Psoas muscle (tissue), 8 donors: ENCODE data around the gene STARD3. TPM values are rescaled to one million over a fixed set of nuclear protein-coding genes. Genes with fewer than 3 reads are reported as not detected.
A peak's percentile ranks its signal among the peaks of the same experiment; 100 is the strongest.

Experiments used
- ATAC-seq, 4 donors: fragments of 200-7000 bp; cut with Tn5 transposase; one replicate each; pipeline ENCODE4 v1.9.1; 2020; ENCODE audit warnings: moderate library complexity in 3 of 4, mild to moderate bottlenecking in 2 of 4
- DNase-seq, 2 donors: peaks; one replicate each; pipeline ENCODE4 v3.0.0-alpha.2; 2020
- H3K27ac ChIP-seq: fragments of 200-600 bp; one replicate; pipeline ENCODE4 v1.8.0; 2022
- H3K27me3 ChIP-seq, 3 donors: fragments of 200-600 bp in 1 of 3; one replicate each; pipeline versions ENCODE4 v1.6.1 to v1.8.0; 2013 to 2022; ENCODE audit warnings: low read length in 2 of 3, mild to moderate bottlenecking in 2 of 3, moderate library complexity in 1 of 3; ENCODE audit not compliant: insufficient read depth in 3 of 3
- H3K36me3 ChIP-seq, 2 donors: fragments of 200-600 bp in 1 of 2; one replicate each; pipeline versions ENCODE4 v1.6.1 to v1.8.0; 2013 to 2022; ENCODE audit warnings: low read depth in 1 of 2, mild to moderate bottlenecking in 1 of 2, moderate library complexity in 1 of 2; ENCODE audit not compliant: insufficient read depth in 1 of 2
- H3K4me1 ChIP-seq: fragments of 200-600 bp; one replicate; pipeline ENCODE4 v1.8.0; 2022
- H3K4me3 ChIP-seq: fragments of 200-600 bp; one replicate; pipeline ENCODE4 v1.8.0; 2022; ENCODE audit warnings: mild to moderate bottlenecking
- H3K9me3 ChIP-seq: fragments of 200-600 bp; one replicate; pipeline ENCODE4 v1.8.0; 2022
- CTCF ChIP-seq: fragments of 200-600 bp; IDR thresholded peaks from one replicate; pipeline ENCODE4 v1.8.0; 2022; ENCODE audit warnings: antibody characterized with exemption
- WGBS, 3 donors: extraction: QIAGEN DNeasy Blood & Tissue Kit; methylation state at CpG; one replicate each; pipeline versions ENCODE4 v1.1.6 to v1.1.7; 2013; 5-methylcytosine and 5-hydroxymethylcytosine counted together
- intact Hi-C, 2 donors: fragments of 100-400 bp; cut with DNase I; formaldehyde crosslinking; loops; one replicate each; pipeline versions ENCODE4 v1.11.0 to v1.14.2; 2022
- polyA plus RNA-seq, 3 donors: library from polyadenylated mRNA; stranded (reverse); fragments of 200-250 nt; gene quantifications; one replicate each; pipeline ENCODE4 v1.2.3, GENCODE V29; 2013
- total RNA-seq, 4 donors: library from RNA; stranded (reverse); fragmentation: NEBNext Ultra II Directional in 2 of 4; extraction: Animal tissue kit (Norgen Biotek cat#: 25700) in 2 of 4; gene quantifications; one replicate each; pipeline versions ENCODE4 v1.2.1 to v1.2.4, GENCODE V29; 2021 to 2023
- donor health status: healthy with polysubstance abuse.
- donor health status: DM: no; HTN: no; CAD: no; lungs with moderate emphysema.
- donor health status: Bipolar disorder and iron deficiency.
- donor health status: healthy.
- donor health status: DM: yes; HTN: yes; CAD: no.
- donor health status: DM: no; HTN: no; CAD: no.
- donor health status: DM: no; HTN: no; CAD: no.
- donor health status: DM: yes; HTN: yes; CAD: no.

The STARD3 gene
- total and polyA plus RNA-seq, 7 donors: 22.5 to 62.8 (median 32.6) TPM

DNA sequence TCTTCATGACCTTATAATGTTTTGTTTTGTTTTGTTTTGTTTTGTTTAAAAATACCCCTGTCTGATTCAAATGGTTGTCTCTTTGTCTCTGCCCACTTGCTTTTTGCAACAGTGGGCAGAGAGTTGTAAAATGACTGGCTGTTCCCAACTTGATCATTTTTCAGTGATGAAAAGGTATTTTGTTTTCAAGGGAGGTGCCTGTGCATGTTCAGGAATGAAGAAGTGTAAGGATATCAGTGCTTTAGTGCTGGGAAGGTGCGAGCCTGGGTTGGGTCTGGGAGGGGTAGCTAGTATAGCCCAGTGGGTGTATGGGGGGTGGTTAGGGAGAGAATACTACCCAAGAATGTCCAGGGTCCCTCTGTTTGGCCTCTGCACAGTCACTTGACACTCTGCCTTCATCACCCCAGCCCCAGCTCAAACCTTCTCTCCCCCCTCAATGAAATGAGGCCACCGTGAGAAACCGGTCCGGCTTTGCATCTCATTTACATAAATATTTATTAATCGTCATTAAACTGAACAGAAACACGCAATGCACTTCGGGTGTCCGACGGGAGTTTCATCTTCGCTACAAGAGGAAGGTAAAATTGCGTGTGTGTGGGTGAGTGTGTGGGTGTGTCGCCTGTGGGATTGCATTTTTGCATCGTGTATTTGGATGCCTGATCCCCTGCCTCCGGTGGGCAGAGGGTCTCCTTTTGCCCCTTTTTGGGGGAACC lies 33.5 kb upstream of the STARD3 start:
- DNase-seq (no peak), ATAC-seq (no peak)
- Histone ChIP-seq H3K4me3 (no peak overlapping the region), H3K4me1 (peaks cover 40% of the 10 kb centered on the region), H3K27ac (no peak overlapping the region), H3K36me3 (no peaks in the 10 kb centered on the region), H3K9me3 (no peaks in the 10 kb centered on the region), H3K27me3 (peaks cover 0 to 100% (median 69%) of the 10 kb centered on the region in 3 donors)
- TF ChIP-seq CTCF: no peak
- intact Hi-C loops: no loop called here
- 17 to 28% (median 23%) methylated on average over 14 of the region's 14 CpGs for WGBS, 3 donors

GRCh38 chr17:39604911-39605491 lies 31.9 kb upstream of the STARD3 start:
- Histone ChIP-seq H3K27me3 (peaks cover 0 to 98% (median 62%) of the 10 kb centered on the region in 3 donors), H3K36me3 (no peaks in the 10 kb centered on the region), H3K9me3 (no peaks in the 10 kb centered on the region), H3K4me3 (peak overlapping the region; percentile 43), H3K27ac (no peak overlapping the region), H3K4me1 (peaks cover 27% of the 10 kb centered on the region)
- DNase-seq (no peak), ATAC-seq (no peak)
- no peak for TF ChIP-seq CTCF
- intact Hi-C loops: no loop called here
- WGBS, 3 donors: 6 to 9% (median 7%) methylated on average over 28 to 31 of the region's 31 CpGs

DNA sequence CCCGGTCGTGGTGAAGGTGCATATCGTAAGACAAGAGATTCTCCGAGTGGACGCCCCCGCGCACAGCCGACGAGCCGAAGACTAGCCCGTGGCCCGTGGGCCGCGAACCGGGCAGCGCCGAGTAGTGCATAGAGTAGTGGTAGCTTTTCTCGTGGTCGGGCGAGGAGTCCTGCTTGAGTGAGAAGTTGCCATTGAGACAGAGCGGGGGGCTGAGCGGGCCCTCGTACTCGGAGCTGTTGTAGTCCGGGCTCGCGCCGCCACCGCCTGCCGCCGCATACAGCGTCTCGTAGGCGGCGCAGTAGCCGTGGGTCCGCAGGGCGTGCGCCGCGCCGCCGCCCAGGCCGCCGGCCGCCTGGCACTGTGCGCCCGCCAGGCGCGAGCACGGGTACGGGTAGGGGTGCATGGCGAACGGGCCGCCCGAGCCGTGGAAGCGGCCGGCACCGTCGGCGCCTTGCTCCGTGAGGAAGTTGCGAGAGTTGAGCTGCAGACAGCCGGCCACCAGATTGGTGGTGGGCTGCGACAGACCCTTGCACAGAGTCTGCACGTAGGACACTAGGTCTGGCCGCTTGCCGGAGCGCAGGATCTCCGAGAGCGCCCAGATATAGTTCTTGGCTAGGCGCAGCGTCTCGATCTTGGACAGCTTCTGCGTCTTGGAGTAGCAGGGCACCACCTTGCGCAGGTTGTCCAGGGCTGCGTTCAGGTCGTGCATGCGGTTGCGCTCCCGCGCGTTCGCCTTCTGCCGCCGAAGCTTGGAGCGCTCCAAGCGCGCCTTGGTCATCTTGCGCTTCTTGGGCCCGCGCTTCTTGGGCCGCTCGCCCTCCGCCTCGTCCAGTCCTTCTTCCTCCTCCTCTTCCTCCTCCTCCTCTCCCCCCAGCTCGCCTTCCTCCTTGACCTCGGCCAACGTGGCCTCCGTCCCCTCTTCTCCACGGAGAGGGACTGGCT lies 31.2 kb upstream of the STARD3 start:
- Histone ChIP-seq H3K27me3 (peaks cover 0 to 91% (median 55%) of the 10 kb centered on the region in 3 donors), H3K4me3 (peak overlapping the region; percentile 43), H3K36me3 (no peaks in the 10 kb centered on the region), H3K27ac (no peak overlapping the region), H3K4me1 (peaks cover 27% of the 10 kb centered on the region), H3K9me3 (no peaks in the 10 kb centered on the region)
- TF ChIP-seq CTCF: no peak
- DNase-seq (no peak), ATAC-seq (peak; percentile 41 to 57 (median 50))
- intact Hi-C loops: no loop called here
- WGBS, 3 donors: 1% methylated on average over 89 to 102 of the region's 102 CpGs

GRCh38 chr17:39606434-39607056 lies 30.4 kb upstream of the STARD3 start:
- 0 to 1% (median 1%) methylated on average over 30 to 66 of the region's 66 CpGs for WGBS, 3 donors

More at GRCh38 chr17:39606434-39607056, 30.4 kb upstream of the STARD3 start:
- Histone ChIP-seq H3K27me3 (peaks cover 0 to 83% (median 51%) of the 10 kb centered on the region in 3 donors), H3K36me3 (no peaks in the 10 kb centered on the region), H3K4me1 (peaks cover 27% of the 10 kb centered on the region), H3K9me3 (no peaks in the 10 kb centered on the region), H3K27ac (no peak overlapping the region), H3K4me3 (peak overlapping the region; percentile 43)
- no peak for TF ChIP-seq CTCF
- no peak for DNase-seq
- intact Hi-C loops: no loop called here
- peak in 3 of 4 donors; percentile 37 to 55 (median 40) for ATAC-seq
